IMR-90 (cell line): ENCODE results near the gene CBFA2T3. TPM values are rescaled to one million over a fixed set of nuclear protein-coding genes. Genes with fewer than 3 reads are reported as not detected.

ENCODE experiments used
- ATAC-seq: fragments of 200-7000 bp; cut with Tn5 transposase; 2 replicates; pipeline ENCODE4 v1.9.1; 2020; ENCODE audit warnings: low read depth, mild to moderate bottlenecking, moderate library complexity
- BruUV-seq: library from RNA; stranded (reverse); fragments of 400-500 nt; replicated peaks from 2 replicates; lab custom pipeline; 2021; lab: Mats Ljungman, UMichigan
- CTCF ChIA-PET: fragments of 300-600 bp; formaldehyde crosslinking; extraction: SDS; loops from one replicate; lab custom pipeline; 2021; ENCODE audit warnings: antibody characterized with exemption; lab: Yijun Ruan, JAX
- POLR2A ChIA-PET: fragments of 300-600 bp; sonication (Branson Sonifier 250); formaldehyde crosslinking; loops from one replicate; lab custom pipeline; 2022; ENCODE audit warnings: antibody characterized with exemption; ENCODE audit not compliant: unreplicated experiment; lab: Charles Lee
- DNase-seq: peaks from one replicate; pipeline ENCODE4 v3.0.0; 2013
- H2AFZ ChIP-seq: replicated peaks from 2 replicates; pipeline ENCODE3; 2013; ENCODE audit warnings: low read length, mild to moderate bottlenecking; ENCODE audit not compliant: poor library complexity
- H2AK5ac ChIP-seq: 2 replicates; pipeline ENCODE4 v1.6.1; 2013; ENCODE audit warnings: low read depth, low read length, inconsistent platforms
- H2AK9ac ChIP-seq: replicated peaks from 2 replicates; pipeline ENCODE3; 2013; ENCODE audit warnings: mild to moderate bottlenecking, low read depth, low read length, moderate library complexity; ENCODE audit not compliant: poor library complexity
- H2BK120ac ChIP-seq: 2 replicates; pipeline ENCODE4 v1.6.1; 2013; ENCODE audit warnings: low read depth, low read length, inconsistent platforms
- H2BK15ac ChIP-seq: 3 replicates; pipeline ENCODE4 v1.6.1; 2013; ENCODE audit warnings: low read depth, low read length, inconsistent platforms
- H2BK20ac ChIP-seq: 2 replicates; pipeline ENCODE4 v1.6.1; 2013; ENCODE audit warnings: low read depth, mild to moderate bottlenecking, inconsistent platforms, low read length, moderate library complexity
- H2BK5ac ChIP-seq: 2 replicates; pipeline ENCODE4 v1.6.1; 2013; ENCODE audit warnings: mild to moderate bottlenecking, low read depth, low read length, inconsistent platforms; ENCODE audit not compliant: poor library complexity, severe bottlenecking
- H3K14ac ChIP-seq: replicated peaks from 2 replicates; pipeline ENCODE4 v1.6.1; 2013; ENCODE audit warnings: low read depth, low read length, inconsistent platforms
- H3K18ac ChIP-seq: 2 replicates; pipeline ENCODE4 v1.6.1; 2013; ENCODE audit warnings: low read depth, low read length, control low read depth
- H3K23ac ChIP-seq: 2 replicates; pipeline ENCODE4 v1.6.1; 2013; ENCODE audit warnings: low read depth, low read length, inconsistent platforms
- H3K27ac ChIP-seq: 2 replicates; pipeline ENCODE4 v1.5.1; 2013; ENCODE audit warnings: mild to moderate bottlenecking, control low read depth, low read length; ENCODE audit not compliant: insufficient read depth
- H3K27me3 ChIP-seq: 2 replicates; pipeline ENCODE4 v1.6.1; 2013; ENCODE audit warnings: low read length; ENCODE audit not compliant: control insufficient read depth, insufficient read depth
- H3K36me3 ChIP-seq: 2 replicates; pipeline ENCODE4 v1.6.1; 2013; ENCODE audit warnings: low read length, mixed read lengths; ENCODE audit not compliant: control insufficient read depth, insufficient read depth
- H3K4ac ChIP-seq: 2 replicates; pipeline ENCODE4 v1.6.1; 2013; ENCODE audit warnings: low read depth, low read length, inconsistent platforms
- H3K4me1 ChIP-seq: 2 replicates; pipeline ENCODE4 v1.6.1; 2013; ENCODE audit warnings: low read length, mixed read lengths; ENCODE audit not compliant: control insufficient read depth, insufficient read depth
- H3K4me2 ChIP-seq: 2 replicates; pipeline ENCODE4 v1.6.1; 2013; ENCODE audit warnings: low read depth, mild to moderate bottlenecking, control low read depth, low read length, moderate library complexity
- H3K4me3 ChIP-seq: 2 replicates; pipeline ENCODE4 v1.5.1; 2013; ENCODE audit warnings: low read depth, mild to moderate bottlenecking, control low read depth, low read length, moderate library complexity; ENCODE audit not compliant: insufficient read depth
- H3K56ac ChIP-seq: 2 replicates; pipeline ENCODE4 v1.6.1; 2013; ENCODE audit warnings: low read length, inconsistent platforms; ENCODE audit not compliant: insufficient read depth; ENCODE audit errors: extremely low read depth
- H3K79me1 ChIP-seq, 2 experiments: 2 replicates each; pipeline ENCODE4 v1.6.1; 2013; ENCODE audit warnings: low read length in 2 of 2, inconsistent platforms in 1 of 2, low read depth in 1 of 2
- H3K9ac ChIP-seq: 2 replicates; pipeline ENCODE4 v1.6.1; 2013; ENCODE audit warnings: low read depth, low read length, control low read depth
- H3K9me1 ChIP-seq: 2 replicates; pipeline ENCODE4 v1.6.1; 2013; ENCODE audit warnings: low read length, inconsistent platforms; ENCODE audit not compliant: insufficient read depth
- H3K9me3 ChIP-seq: 2 replicates; pipeline ENCODE4 v1.6.1; 2013; ENCODE audit warnings: low read length; ENCODE audit not compliant: control insufficient read depth, insufficient read depth
- H4K20me1 ChIP-seq: 2 replicates; pipeline ENCODE4 v1.6.1; 2013; ENCODE audit warnings: low read length, inconsistent platforms; ENCODE audit not compliant: insufficient read depth
- H4K5ac ChIP-seq: 2 replicates; pipeline ENCODE4 v1.6.1; 2013; ENCODE audit warnings: mild to moderate bottlenecking, low read depth, low read length, control low read depth
- H4K8ac ChIP-seq, 2 experiments: 2 replicates each; pipeline ENCODE4 v1.6.1; 2013; ENCODE audit warnings: low read depth in 2 of 2, low read length in 2 of 2, control low read depth in 1 of 2, inconsistent platforms in 1 of 2
- H4K91ac ChIP-seq: 2 replicates; pipeline ENCODE4 v1.6.1; 2013; ENCODE audit warnings: low read depth, low read length, inconsistent platforms; ENCODE audit not compliant: insufficient read depth
- FOS ChIP-seq: fragments of 150-350 bp; IDR thresholded peaks from 2 replicates; pipeline ENCODE4 v1.6.1; 2016; ENCODE audit warnings: low read depth, low read length
- MAFK ChIP-seq: IDR thresholded peaks from 2 replicates; pipeline ENCODE4 v1.6.1; 2012; ENCODE audit warnings: low read depth, low read length, improper control_type of control experiment
- MAZ ChIP-seq: IDR thresholded peaks from 2 replicates; pipeline ENCODE4 v1.6.1; 2012; ENCODE audit warnings: low read depth, mild to moderate bottlenecking, low read length, improper control_type of control experiment, moderate library complexity, borderline replicate concordance
- WGBS, 2 experiments: methylation state at CpG; one replicate each; pipeline versions ENCODE4 v1.1.5 to v1.1.7; 2013; ENCODE audit warnings: missing lambda C conversion rate in 2 of 2; ENCODE audit not compliant: insufficient read length in 1 of 2; ENCODE audit errors: extremely low coverage in 2 of 2; 5-methylcytosine and 5-hydroxymethylcytosine counted together
- dilution Hi-C: fragments of 300-500 bp; cut with HindIII; formaldehyde crosslinking; loops from one replicate; pipeline ENCODE4 v1.14.3; 2018; ENCODE audit warnings: low sequenced_read_pairs; ENCODE audit not compliant: unreplicated experiment
- in situ Hi-C: fragments of 300-500 bp; cut with MboI; formaldehyde crosslinking; loops from 3 replicates; pipeline ENCODE4 v1.14.3; 2019; ENCODE audit warnings: low sequenced_read_pairs, inconsistent platforms, mixed read lengths
- intact Hi-C: fragments of 100-400 bp; cut with micrococcal nuclease; formaldehyde crosslinking; loops from 2 replicates; pipeline ENCODE4 v1.10.0; 2022
- polyA plus RNA-seq, 3 experiments: library from polyadenylated mRNA; depleted of rRNA; stranded (reverse); fragments of >200 nt; gene quantifications; 2 replicates each; pipeline ENCODE4 v1.2.3, GENCODE V29; 2012; ENCODE audit warnings: low replicate concordance in 1 of 3
- total RNA-seq: library from RNA; depleted of rRNA; stranded (reverse); fragments of >200 nt; gene quantifications from 2 replicates; pipeline ENCODE4 v1.2.3, GENCODE V29; 2012

The CBFA2T3 gene
- total and polyA plus RNA-seq, 2 of the 4 experiments (the other 2 are of a cell fraction) = not detected

DNA sequence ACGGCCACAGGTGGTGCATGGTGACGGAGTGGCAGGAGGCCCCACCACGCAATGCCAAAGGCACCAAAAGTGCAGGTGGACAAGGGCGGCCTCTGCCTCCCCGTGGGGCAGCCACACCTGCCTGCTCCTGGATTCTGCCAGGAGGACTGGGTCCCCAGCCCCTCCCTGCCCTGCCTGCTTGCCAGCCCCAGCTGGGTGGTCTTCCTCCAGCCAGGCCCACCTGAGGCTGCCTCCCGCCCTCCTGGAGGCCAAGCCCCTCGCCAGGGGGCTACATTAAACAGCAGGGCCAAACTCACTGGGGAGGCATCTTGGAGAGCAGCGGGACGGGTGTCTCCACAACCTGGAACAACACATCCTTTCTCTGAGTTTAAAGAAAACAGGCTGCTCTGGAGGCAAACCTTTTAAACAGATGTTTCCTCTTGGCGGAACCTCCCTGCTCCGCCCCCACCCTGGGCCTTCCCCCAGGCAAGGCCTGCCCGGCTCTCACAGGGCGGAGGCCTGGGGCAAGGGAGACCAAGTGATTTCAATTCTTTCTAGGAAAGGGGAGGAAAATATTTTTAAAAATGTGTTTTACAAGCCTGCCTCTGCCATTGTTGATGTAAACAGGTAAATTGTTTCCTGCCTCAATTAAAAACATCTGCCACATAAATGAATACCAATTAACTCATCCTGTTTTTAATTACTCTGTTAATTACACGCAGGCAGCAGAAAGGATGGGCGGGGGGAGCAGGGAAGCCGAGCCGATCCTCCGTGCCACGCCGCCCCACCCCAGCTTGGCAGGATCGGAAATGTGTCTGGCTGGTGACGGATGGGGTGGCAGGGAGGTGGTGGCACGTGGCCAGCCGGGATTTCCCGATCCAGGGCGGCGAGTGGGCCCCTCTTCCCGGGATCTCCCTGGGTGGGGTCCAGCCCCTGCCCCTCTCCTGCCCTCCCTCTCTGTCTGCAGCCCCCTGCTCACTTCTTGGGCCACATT, 56.1 kb downstream of the CBFA2T3 start:
- Histone ChIP-seq H2BK5ac (no peak overlapping the region), H3K27ac (no peak overlapping the region), H3K79me1 (no peaks in the 10 kb centered on the region), H4K91ac (no peak overlapping the region), H2BK120ac (no peak overlapping the region), H3K56ac (no peak overlapping the region), H3K27me3 (peaks cover 6% of the 10 kb centered on the region; the same call in 1 of the 2 replicates), H2AFZ (peak overlapping the region; percentile 72), H2BK15ac (no peak overlapping the region), H3K9ac (no peak overlapping the region), H4K8ac (no peak overlapping the region), H4K20me1 (no peaks in the 10 kb centered on the region), H3K4ac (no peak overlapping the region), H4K5ac (no peak overlapping the region), H3K9me3 (no peaks in the 10 kb centered on the region), H3K18ac (no peak overlapping the region), H3K4me2 (no peak overlapping the region), H3K36me3 (no peaks in the 10 kb centered on the region), H2AK5ac (no peak overlapping the region), H2BK20ac (no peak overlapping the region), H2AK9ac (no peak overlapping the region), H3K23ac (no peak overlapping the region), H3K14ac (no peak overlapping the region), H3K9me1 (no peaks in the 10 kb centered on the region), H3K4me3 (no peak overlapping the region), H3K4me1 (peaks cover 10% of the 10 kb centered on the region; the same call in 1 of the 2 replicates)
- peak; percentile 58 for ATAC-seq
- WGBS, 2 experiments = 61% methylated on average over 6 of the region's 28 CpGs; no CpG with 5 or more reads in 1 of the 2 experiments
- intact Hi-C loops (no loop called here), dilution Hi-C loops (no loop called here), in situ Hi-C loops (no loop called here)
- POLR2A ChIA-PET = no interaction called here
- TF ChIP-seq MAFK = no peak
- TF ChIP-seq FOS = no peak
- peak; percentile 54; the same call in 1 of the 2 replicates for TF ChIP-seq MAZ
- DNase-seq = peak; percentile 61
- no TSS peak for BruUV-seq
- CTCF ChIA-PET = no interaction called here
